ENCODE data around the gene SRPRB. TPM values are rescaled to one million over a fixed set of nuclear protein-coding genes. Genes with fewer than 3 reads are reported as not detected.

SRPRB gene
- total RNA-seq, 1 experiment from 2014 or later = 61.0 TPM

GRCh38 chr3:133850034-133850433 is 44.4 kb downstream of the SRPRB start:
- no peak overlapping the region for H2AFZ ChIP-seq (ENCODE audit: low read depth, low read length, poor library complexity, severe bottlenecking)
- no peaks in the 10 kb centered on the region for H3K27me3 ChIP-seq (ENCODE audit: insufficient read depth, low read length)
- no peaks in the 10 kb centered on the region for H4K20me1 ChIP-seq (ENCODE audit: insufficient read depth)
- no peaks in the 10 kb centered on the region for H3K9me3 ChIP-seq (ENCODE audit: control insufficient read depth in 1 of 2, insufficient read depth in 1 of 2, low read depth in 1 of 2, low read length in 2 of 2)
- CTCF ChIA-PET = no interaction called here
- no peak overlapping the region for H3K4me2 ChIP-seq (ENCODE audit: low read length)
- no peak for ATAC-seq
- H3K9me2 ChIP-seq (ENCODE audit: insufficient read depth) = no peaks in the 10 kb centered on the region
- POLR2A ChIA-PET = no interaction called here
- TF ChIP-seq CEBPB (IDR thresholded peaks at IDR 0.05; ENCODE audit: low read depth) (no peak), YY1 (IDR thresholded peaks at IDR 0.05; ENCODE audit: extremely low read depth, insufficient replicate concordance, low read depth, low read length) (no peak), SIN3A (IDR thresholded peaks at IDR 0.05; ENCODE audit: low read depth) (no peak), SRF (IDR thresholded peaks at IDR 0.05; ENCODE audit: low read depth) (no peak), ELF1 (IDR thresholded peaks at IDR 0.05; ENCODE audit: borderline replicate concordance, low read depth) (no peak), EGR1 (IDR thresholded peaks at IDR 0.05; ENCODE audit: low read depth) (no peak), ZBTB33 (IDR thresholded peaks at IDR 0.05; ENCODE audit: extremely low read depth, insufficient replicate concordance, low read length) (no peak), REST (IDR thresholded peaks at IDR 0.05; ENCODE audit: low read depth) (no peak), TCF7L2 (IDR thresholded peaks at IDR 0.05; ENCODE audit: borderline replicate concordance, extremely low read depth, insufficient read depth, insufficient read length) (no peak), EZH2phosphoT487 (IDR thresholded peaks at IDR 0.05; ENCODE audit: borderline replicate concordance) (no peak), SP1 (IDR thresholded peaks at IDR 0.05; ENCODE audit: low read depth) (no peak)
- no TSS peak for BruUV-seq (replicated peaks)
- intact Hi-C loops (cut with micrococcal nuclease) = no loop called here
- no peak overlapping the region for H3K4me3 ChIP-seq (replicated peaks in 1 of 2; ENCODE audit: low read depth in 1 of 2, low read length in 2 of 2)
- DNase-seq (ENCODE audit: low read depth, low spot score) = no peak
- H3K4me1 ChIP-seq (ENCODE audit: control insufficient read depth in 1 of 2, insufficient read depth in 2 of 2, low read length in 2 of 2) = no peaks in the 10 kb centered on the region
- H3K79me2 ChIP-seq (ENCODE audit: insufficient read depth, low read length) = no peaks in the 10 kb centered on the region
- H3K36me3 ChIP-seq (ENCODE audit: control insufficient read depth in 1 of 2, insufficient read depth in 2 of 2, low read length in 2 of 2) = no peaks in the 10 kb centered on the region
- H3K9ac ChIP-seq (ENCODE audit: low read length) = no peak overlapping the region
- RAD21 ChIA-PET (ENCODE audit: low non-redundant PET in 1 of 2, low total read pairs in 2 of 2, uncharacterized antibody in 2 of 2, unreplicated experiment in 2 of 2) = no interaction called here
- H3K27ac ChIP-seq (ENCODE audit: low read depth, low read length) = no peak overlapping the region
